ENCODE measurements around the gene CTNND2.

DNA sequence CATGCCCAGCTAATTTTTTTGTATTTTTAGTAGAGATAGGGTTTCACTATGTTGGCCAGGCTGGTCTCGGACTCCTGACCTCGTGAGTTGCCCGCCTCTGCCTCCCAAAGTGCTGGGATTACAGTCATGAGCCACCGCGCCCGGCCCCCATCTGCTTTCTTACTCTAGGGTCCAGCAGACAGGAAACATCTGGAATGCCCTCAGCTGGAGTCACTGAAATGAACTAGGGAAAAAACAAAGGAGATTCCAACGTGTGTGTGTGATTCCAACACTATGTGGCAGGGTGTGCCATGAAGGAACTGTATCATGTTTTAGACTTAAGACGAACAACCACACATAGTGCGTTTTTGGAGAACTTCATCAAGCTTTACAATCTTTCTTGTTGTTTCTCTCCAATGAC is 603.1 kb downstream of the CTNND2 start:
- TF ChIP-seq, protein P1, sequence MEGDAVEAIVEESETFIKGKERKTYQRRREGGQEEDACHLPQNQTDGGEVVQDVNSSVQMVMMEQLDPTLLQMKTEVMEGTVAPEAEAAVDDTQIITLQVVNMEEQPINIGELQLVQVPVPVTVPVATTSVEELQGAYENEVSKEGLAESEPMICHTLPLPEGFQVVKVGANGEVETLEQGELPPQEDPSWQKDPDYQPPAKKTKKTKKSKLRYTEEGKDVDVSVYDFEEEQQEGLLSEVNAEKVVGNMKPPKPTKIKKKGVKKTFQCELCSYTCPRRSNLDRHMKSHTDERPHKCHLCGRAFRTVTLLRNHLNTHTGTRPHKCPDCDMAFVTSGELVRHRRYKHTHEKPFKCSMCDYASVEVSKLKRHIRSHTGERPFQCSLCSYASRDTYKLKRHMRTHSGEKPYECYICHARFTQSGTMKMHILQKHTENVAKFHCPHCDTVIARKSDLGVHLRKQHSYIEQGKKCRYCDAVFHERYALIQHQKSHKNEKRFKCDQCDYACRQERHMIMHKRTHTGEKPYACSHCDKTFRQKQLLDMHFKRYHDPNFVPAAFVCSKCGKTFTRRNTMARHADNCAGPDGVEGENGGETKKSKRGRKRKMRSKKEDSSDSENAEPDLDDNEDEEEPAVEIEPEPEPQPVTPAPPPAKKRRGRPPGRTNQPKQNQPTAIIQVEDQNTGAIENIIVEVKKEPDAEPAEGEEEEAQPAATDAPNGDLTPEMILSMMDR (IDR thresholded peaks at IDR 0.05; ENCODE audit: poor library complexity, severe bottlenecking) = no peak
- TF ChIP-seq EP300 (conservative IDR thresholded peaks at IDR 0.05; ENCODE audit: poor library complexity, severe bottlenecking) = no peak
- TF ChIP-seq POLR2AphosphoS5 (IDR thresholded peaks at IDR 0.05) = no peak
- no peak for TF ChIP-seq EZH2 (IDR thresholded peaks at IDR 0.05; ENCODE audit: borderline replicate concordance, insufficient read depth, low read length, poor library complexity, severe bottlenecking)
- TF ChIP-seq, protein P2, sequence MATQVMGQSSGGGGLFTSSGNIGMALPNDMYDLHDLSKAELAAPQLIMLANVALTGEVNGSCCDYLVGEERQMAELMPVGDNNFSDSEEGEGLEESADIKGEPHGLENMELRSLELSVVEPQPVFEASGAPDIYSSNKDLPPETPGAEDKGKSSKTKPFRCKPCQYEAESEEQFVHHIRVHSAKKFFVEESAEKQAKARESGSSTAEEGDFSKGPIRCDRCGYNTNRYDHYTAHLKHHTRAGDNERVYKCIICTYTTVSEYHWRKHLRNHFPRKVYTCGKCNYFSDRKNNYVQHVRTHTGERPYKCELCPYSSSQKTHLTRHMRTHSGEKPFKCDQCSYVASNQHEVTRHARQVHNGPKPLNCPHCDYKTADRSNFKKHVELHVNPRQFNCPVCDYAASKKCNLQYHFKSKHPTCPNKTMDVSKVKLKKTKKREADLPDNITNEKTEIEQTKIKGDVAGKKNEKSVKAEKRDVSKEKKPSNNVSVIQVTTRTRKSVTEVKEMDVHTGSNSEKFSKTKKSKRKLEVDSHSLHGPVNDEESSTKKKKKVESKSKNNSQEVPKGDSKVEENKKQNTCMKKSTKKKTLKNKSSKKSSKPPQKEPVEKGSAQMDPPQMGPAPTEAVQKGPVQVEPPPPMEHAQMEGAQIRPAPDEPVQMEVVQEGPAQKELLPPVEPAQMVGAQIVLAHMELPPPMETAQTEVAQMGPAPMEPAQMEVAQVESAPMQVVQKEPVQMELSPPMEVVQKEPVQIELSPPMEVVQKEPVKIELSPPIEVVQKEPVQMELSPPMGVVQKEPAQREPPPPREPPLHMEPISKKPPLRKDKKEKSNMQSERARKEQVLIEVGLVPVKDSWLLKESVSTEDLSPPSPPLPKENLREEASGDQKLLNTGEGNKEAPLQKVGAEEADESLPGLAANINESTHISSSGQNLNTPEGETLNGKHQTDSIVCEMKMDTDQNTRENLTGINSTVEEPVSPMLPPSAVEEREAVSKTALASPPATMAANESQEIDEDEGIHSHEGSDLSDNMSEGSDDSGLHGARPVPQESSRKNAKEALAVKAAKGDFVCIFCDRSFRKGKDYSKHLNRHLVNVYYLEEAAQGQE (IDR thresholded peaks at IDR 0.05; ENCODE audit: borderline replicate concordance) = no peak
- no peak for TF ChIP-seq RAD21 (conservative IDR thresholded peaks at IDR 0.05)
